SK-N-SH treated with all-trans-retinoic acid at 6 μM for 48 hours (cell line): ENCODE results near the gene CXCL3.

ENCODE experiments used
- ATAC-seq: fragments of 200-7000 bp; cut with Tn5 transposase; 3 replicates; pipeline ENCODE4 v1.9.1; 2020; ENCODE audit warnings: mild to moderate bottlenecking, moderate library complexity
- ARNTL ChIP-seq: fragments of 450-650 bp; formaldehyde crosslinking; IDR thresholded peaks from 2 replicates; pipeline ENCODE4 v1.5.0; 2020; ENCODE audit warnings: low read depth, mild to moderate bottlenecking, moderate library complexity, borderline replicate concordance
- BACH2 ChIP-seq: fragments of 250-450 bp; sonication (Bioruptor Pico); IDR thresholded peaks from 2 replicates; pipeline ENCODE4 v1.9.0; 2021; ENCODE audit warnings: mild to moderate bottlenecking, borderline replicate concordance
- CSDC2 ChIP-seq: fragments of 250-450 bp; sonication (Bioruptor Pico); IDR thresholded peaks from 2 replicates; pipeline ENCODE4 v1.5.0; 2020; ENCODE audit warnings: mild to moderate bottlenecking, moderate library complexity
- ESRRG ChIP-seq: fragments of 250-450 bp; sonication (Bioruptor Pico); IDR thresholded peaks from 2 replicates; pipeline ENCODE4 v1.6.1; 2021; ENCODE audit warnings: mild to moderate bottlenecking
- ISL1 ChIP-seq: fragments of 250-450 bp; sonication (Bioruptor Pico); IDR thresholded peaks from 2 replicates; pipeline ENCODE4 v2.1.2; 2022; ENCODE audit warnings: mild to moderate bottlenecking, moderate library complexity
- OSR1 ChIP-seq: fragments of 250-450 bp; sonication (Bioruptor Pico); IDR thresholded peaks from 2 replicates; pipeline ENCODE4 v1.8.0; 2022; ENCODE audit warnings: moderate library complexity, mild to moderate bottlenecking, inconsistent platforms
- PPARA ChIP-seq: fragments of 250-450 bp; sonication (Bioruptor Pico); IDR thresholded peaks from 2 replicates; pipeline ENCODE4 v1.5.0; 2020; ENCODE audit warnings: mild to moderate bottlenecking, borderline replicate concordance
- RARB ChIP-seq: fragments of 250-450 bp; sonication (Bioruptor Pico); IDR thresholded peaks from 2 replicates; pipeline ENCODE4 v1.8.0; 2021; ENCODE audit warnings: mild to moderate bottlenecking, moderate library complexity
- TCF4 ChIP-seq: fragments of 250-450 bp; sonication (Bioruptor Pico); IDR thresholded peaks from 2 replicates; pipeline ENCODE4 v1.8.0; 2021; ENCODE audit warnings: mild to moderate bottlenecking, moderate library complexity, borderline replicate concordance
- TOX ChIP-seq: fragments of 250-450 bp; sonication (Bioruptor Pico); IDR thresholded peaks from 2 replicates; pipeline ENCODE4 v1.8.0; 2021; ENCODE audit warnings: mild to moderate bottlenecking, moderate library complexity, borderline replicate concordance
- ZC3H10 ChIP-seq: fragments of 250-450 bp; sonication (Bioruptor Pico); IDR thresholded peaks from 2 replicates; pipeline ENCODE4 v1.5.1; 2021; ENCODE audit warnings: mild to moderate bottlenecking, moderate library complexity
- ZFP3 ChIP-seq: fragments of 250-450 bp; sonication (Bioruptor Pico); IDR thresholded peaks from 2 replicates; pipeline ENCODE4 v1.5.0; 2020; ENCODE audit warnings: mild to moderate bottlenecking, moderate library complexity
- ZNF70 ChIP-seq: fragments of 450-650 bp; formaldehyde crosslinking; IDR thresholded peaks from 2 replicates; pipeline ENCODE4 v1.5.0; 2020; ENCODE audit warnings: mild to moderate bottlenecking, moderate library complexity
- ZNF8 ChIP-seq: fragments of 450-650 bp; formaldehyde crosslinking; IDR thresholded peaks from 2 replicates; pipeline ENCODE4 v1.5.0; 2020; ENCODE audit warnings: mild to moderate bottlenecking, moderate library complexity
- TF ChIP-seq, protein P1 (sequence below): fragments of 250-450 bp; sonication (Bioruptor Pico); IDR thresholded peaks from 2 replicates; pipeline ENCODE4 v1.5.1; 2021; ENCODE audit warnings: mild to moderate bottlenecking, moderate library complexity
- TF ChIP-seq, protein P2 (sequence below): fragments of 250-450 bp; sonication (Bioruptor Pico); IDR thresholded peaks from 2 replicates; pipeline ENCODE4 v1.5.1; 2020; ENCODE audit warnings: low read depth, mild to moderate bottlenecking, moderate library complexity
- TF ChIP-seq, protein P3 (sequence below): fragments of 250-450 bp; sonication (Bioruptor Pico); IDR thresholded peaks from 2 replicates; pipeline ENCODE4 v1.8.0; 2021; ENCODE audit warnings: low read depth, mild to moderate bottlenecking, moderate library complexity, borderline replicate concordance
- TF ChIP-seq, protein P4 (sequence below): fragments of 250-450 bp; sonication (Bioruptor Pico); IDR thresholded peaks from 2 replicates; pipeline ENCODE4 v1.5.0; 2020; ENCODE audit warnings: mild to moderate bottlenecking, moderate library complexity
- TF ChIP-seq, protein P5 (sequence below): fragments of 250-450 bp; sonication (Bioruptor Pico); IDR thresholded peaks from 2 replicates; pipeline ENCODE4 v1.8.0; 2020; ENCODE audit warnings: mild to moderate bottlenecking, moderate library complexity, borderline replicate concordance

CXCL3 gene

DNA sequence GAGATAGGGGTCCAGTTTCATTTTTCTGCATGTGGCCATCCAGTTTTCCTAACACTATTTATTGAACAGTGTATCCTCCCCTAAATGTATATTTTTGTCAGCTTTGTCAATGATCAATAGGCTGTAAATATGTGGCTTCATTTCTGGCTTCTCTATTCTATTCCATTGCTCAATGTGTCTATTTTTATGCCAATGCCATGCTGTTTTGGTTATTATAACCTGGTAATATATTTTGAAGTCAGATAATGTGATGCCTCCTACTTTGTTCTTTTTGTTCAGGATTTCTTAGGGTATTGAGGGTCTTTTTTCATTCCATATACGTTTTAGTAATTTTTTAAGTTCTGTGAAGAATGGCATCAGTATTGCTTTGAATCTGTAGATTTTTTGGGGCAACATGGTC is 8.7 kb upstream of the CXCL3 start:
- TF ChIP-seq CSDC2 (no peak), RARB (no peak)
- no peak for ATAC-seq

DNA sequence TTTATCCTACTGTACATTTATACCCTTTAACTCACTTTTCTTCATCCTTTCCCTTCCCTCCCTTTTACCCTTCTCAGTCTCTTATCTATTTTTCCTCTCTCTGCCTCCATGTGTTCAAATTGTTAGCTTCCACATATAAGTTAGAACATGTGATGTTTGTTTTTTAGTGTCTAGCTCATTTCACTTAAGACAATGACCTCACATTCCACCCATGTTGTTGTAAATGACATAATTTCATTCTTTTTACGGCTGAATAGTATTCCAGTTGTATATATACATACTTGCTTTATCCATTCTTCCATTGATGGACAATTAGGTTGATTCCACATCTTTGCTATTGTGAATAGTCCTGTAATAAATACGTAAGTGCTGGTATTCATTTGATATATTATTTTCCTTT is 7.3 kb upstream of the CXCL3 start:
- no peak for ATAC-seq
- TF ChIP-seq, protein P1, sequence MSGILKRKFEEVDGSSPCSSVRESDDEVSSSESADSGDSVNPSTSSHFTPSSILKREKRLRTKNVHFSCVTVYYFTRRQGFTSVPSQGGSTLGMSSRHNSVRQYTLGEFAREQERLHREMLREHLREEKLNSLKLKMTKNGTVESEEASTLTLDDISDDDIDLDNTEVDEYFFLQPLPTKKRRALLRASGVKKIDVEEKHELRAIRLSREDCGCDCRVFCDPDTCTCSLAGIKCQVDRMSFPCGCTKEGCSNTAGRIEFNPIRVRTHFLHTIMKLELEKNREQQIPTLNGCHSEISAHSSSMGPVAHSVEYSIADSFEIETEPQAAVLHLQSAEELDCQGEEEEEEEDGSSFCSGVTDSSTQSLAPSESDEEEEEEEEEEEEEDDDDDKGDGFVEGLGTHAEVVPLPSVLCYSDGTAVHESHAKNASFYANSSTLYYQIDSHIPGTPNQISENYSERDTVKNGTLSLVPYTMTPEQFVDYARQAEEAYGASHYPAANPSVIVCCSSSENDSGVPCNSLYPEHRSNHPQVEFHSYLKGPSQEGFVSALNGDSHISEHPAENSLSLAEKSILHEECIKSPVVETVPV (CRISPR knock-in tag), result no peak
- TF ChIP-seq PPARA (no peak), ZC3H10 (CRISPR knock-in tag) (no peak), ISL1 (CRISPR knock-in tag) (no peak), OSR1 (CRISPR knock-in tag) (no peak), ESRRG (CRISPR knock-in tag) (no peak), TCF4 (CRISPR knock-in tag) (no peak)
- TF ChIP-seq, protein P2, sequence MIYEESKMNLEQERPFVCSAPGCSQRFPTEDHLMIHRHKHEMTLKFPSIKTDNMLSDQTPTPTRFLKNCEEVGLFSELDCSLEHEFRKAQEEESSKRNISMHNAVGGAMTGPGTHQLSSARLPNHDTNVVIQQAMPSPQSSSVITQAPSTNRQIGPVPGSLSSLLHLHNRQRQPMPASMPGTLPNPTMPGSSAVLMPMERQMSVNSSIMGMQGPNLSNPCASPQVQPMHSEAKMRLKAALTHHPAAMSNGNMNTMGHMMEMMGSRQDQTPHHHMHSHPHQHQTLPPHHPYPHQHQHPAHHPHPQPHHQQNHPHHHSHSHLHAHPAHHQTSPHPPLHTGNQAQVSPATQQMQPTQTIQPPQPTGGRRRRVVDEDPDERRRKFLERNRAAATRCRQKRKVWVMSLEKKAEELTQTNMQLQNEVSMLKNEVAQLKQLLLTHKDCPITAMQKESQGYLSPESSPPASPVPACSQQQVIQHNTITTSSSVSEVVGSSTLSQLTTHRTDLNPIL, result no peak

DNA sequence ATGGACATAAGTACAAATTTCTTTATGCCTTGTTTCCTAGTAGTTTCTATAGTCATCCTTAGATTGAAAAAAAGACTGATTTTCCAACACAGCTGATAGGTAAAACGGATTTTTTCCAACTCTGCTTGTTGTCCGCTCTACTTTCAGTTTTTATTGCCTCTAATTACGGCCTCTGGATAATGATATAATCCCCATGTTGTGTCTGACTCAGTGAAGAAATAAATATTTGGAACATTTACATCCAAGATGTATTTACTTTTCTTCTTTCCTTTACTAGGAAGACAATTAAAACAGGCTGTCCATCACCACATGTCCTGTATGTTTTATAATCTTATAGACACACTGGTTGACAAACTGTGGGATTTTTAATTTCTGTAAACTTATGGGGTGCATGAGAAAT is 6.8 kb upstream of the CXCL3 start:
- no peak for ATAC-seq
- TF ChIP-seq, protein P3, sequence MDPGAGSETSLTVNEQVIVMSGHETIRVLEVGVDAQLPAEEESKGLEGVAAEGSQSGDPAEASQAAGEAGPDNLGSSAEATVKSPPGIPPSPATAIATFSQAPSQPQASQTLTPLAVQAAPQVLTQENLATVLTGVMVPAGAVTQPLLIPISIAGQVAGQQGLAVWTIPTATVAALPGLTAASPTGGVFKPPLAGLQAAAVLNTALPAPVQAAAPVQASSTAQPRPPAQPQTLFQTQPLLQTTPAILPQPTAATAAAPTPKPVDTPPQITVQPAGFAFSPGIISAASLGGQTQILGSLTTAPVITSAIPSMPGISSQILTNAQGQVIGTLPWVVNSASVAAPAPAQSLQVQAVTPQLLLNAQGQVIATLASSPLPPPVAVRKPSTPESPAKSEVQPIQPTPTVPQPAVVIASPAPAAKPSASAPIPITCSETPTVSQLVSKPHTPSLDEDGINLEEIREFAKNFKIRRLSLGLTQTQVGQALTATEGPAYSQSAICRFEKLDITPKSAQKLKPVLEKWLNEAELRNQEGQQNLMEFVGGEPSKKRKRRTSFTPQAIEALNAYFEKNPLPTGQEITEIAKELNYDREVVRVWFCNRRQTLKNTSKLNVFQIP (CRISPR knock-in tag), result no peak
- TF ChIP-seq ZFP3, result no peak

DNA sequence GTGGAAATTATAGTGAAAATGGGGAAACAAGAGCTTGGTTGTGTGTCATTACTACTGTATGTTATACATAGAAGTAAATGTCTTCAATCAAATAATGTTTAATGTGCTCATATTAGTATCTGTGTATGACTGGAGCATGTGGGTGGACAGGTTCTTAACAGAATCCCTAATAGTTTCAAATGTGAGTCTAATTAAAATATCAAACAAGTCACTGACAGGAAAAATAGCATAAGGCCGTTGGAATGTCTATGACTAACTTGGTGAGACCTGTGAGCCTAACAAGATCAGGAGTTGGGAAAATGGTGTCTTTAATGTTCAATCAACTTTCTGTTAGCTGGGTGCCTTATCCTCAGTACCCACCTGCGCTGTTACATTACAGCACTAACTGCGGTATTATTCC is 6.2 kb upstream of the CXCL3 start:
- no peak for ATAC-seq
- TF ChIP-seq RARB, result no peak

DNA sequence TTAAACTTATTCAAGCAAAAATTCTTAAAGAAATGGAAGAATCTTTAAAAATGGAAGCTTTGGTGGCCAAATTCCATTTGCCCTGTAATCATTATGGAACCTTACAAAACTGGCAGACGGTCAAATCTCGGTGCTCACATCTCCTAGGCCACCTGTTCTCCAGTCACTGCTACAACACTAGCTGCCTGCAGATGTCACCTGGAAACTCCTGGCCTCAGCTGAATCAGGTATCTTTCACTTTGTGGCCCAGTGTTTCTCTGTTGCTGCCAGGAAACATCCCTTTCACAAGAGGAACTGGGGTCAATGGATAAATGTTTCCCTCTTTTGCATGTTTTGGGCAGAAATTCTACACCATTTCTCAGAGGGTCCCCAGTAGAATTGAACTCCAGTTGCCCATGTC is 4.2 kb upstream of the CXCL3 start:
- ATAC-seq, result no peak
- TF ChIP-seq ZC3H10 (CRISPR knock-in tag), result no peak
- TF ChIP-seq ZFP3, result no peak
- no peak for TF ChIP-seq ISL1 (CRISPR knock-in tag)
- TF ChIP-seq, protein P4, sequence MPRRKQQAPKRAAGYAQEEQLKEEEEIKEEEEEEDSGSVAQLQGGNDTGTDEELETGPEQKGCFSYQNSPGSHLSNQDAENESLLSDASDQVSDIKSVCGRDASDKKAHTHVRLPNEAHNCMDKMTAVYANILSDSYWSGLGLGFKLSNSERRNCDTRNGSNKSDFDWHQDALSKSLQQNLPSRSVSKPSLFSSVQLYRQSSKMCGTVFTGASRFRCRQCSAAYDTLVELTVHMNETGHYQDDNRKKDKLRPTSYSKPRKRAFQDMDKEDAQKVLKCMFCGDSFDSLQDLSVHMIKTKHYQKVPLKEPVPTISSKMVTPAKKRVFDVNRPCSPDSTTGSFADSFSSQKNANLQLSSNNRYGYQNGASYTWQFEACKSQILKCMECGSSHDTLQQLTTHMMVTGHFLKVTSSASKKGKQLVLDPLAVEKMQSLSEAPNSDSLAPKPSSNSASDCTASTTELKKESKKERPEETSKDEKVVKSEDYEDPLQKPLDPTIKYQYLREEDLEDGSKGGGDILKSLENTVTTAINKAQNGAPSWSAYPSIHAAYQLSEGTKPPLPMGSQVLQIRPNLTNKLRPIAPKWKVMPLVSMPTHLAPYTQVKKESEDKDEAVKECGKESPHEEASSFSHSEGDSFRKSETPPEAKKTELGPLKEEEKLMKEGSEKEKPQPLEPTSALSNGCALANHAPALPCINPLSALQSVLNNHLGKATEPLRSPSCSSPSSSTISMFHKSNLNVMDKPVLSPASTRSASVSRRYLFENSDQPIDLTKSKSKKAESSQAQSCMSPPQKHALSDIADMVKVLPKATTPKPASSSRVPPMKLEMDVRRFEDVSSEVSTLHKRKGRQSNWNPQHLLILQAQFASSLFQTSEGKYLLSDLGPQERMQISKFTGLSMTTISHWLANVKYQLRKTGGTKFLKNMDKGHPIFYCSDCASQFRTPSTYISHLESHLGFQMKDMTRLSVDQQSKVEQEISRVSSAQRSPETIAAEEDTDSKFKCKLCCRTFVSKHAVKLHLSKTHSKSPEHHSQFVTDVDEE (CRISPR knock-in tag), result no peak
- no peak for TF ChIP-seq OSR1 (CRISPR knock-in tag)
- TF ChIP-seq ZNF70 (CRISPR knock-in tag), result no peak
- TF ChIP-seq RARB, result no peak
- no peak for TF ChIP-seq TCF4 (CRISPR knock-in tag)

DNA sequence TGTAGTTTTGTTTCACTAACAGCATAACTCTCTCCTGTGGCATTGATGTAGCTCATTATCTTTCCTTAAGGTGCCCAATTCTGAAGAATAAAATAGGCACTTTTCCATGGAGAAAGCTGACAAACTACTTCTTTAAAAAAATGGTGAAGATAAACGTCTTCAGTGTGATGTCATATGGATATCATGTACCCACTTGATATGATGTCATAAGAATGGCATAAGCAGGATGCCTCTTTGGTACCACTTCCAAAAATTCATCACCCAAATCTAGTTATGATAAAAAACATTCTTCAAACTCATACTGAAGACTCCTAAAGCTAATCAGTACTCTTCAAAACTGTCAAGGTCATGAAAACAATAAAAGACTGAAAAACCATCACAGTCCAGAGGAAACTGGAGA is 2.9 kb upstream of the CXCL3 start:
- TF ChIP-seq ESRRG (CRISPR knock-in tag), result no peak
- no peak for ATAC-seq

DNA sequence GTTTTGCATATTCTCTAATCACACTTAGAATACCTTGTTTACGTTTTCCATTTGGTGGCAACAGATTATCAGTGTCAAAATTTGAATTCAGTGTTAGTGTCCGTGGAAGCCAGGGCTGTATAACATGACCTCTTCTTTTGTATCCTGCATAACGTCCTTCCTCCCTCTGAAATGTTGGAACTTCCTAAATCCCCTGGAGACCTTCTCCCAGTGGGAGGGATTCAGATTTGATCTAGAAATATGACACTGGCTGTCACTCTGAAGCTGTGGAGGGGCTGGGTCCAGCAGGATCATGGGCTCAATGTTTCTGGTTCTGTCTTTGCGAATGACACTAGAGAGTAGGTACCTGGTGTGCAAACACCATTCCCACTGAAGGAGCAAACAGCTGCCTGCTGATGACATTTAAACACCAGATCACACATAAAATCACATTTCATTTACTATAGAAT is 850 bp upstream of the CXCL3 start:
- no peak for TF ChIP-seq ARNTL
- no peak for TF ChIP-seq TOX (CRISPR knock-in tag)
- TF ChIP-seq BACH2 (CRISPR knock-in tag), result no peak
- no peak for TF ChIP-seq ZNF8 (CRISPR knock-in tag)
- no peak for TF ChIP-seq ZC3H10 (CRISPR knock-in tag)
- no peak for TF ChIP-seq ZFP3
- TF ChIP-seq ESRRG (CRISPR knock-in tag), result no peak
- no peak for TF ChIP-seq CSDC2
- TF ChIP-seq, protein P5, sequence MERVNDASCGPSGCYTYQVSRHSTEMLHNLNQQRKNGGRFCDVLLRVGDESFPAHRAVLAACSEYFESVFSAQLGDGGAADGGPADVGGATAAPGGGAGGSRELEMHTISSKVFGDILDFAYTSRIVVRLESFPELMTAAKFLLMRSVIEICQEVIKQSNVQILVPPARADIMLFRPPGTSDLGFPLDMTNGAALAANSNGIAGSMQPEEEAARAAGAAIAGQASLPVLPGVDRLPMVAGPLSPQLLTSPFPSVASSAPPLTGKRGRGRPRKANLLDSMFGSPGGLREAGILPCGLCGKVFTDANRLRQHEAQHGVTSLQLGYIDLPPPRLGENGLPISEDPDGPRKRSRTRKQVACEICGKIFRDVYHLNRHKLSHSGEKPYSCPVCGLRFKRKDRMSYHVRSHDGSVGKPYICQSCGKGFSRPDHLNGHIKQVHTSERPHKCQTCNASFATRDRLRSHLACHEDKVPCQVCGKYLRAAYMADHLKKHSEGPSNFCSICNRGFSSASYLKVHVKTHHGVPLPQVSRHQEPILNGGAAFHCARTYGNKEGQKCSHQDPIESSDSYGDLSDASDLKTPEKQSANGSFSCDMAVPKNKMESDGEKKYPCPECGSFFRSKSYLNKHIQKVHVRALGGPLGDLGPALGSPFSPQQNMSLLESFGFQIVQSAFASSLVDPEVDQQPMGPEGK (CRISPR knock-in tag), result no peak
- TF ChIP-seq, protein P1 (CRISPR knock-in tag), result no peak
- TF ChIP-seq, all 23 proteins: peak for 0
- ATAC-seq, result peak; percentile 12
